Embryonic facial prominence (tissue), 1 donor: ENCODE data around the gene DPYSL4.
"Not testable (repeated sequence)": the region's sequence is repeated elsewhere in the genome, so short reads cannot be mapped to it uniquely, and the experiment has no call there.

Experiments
- DNase-seq: peaks from one replicate; pipeline ENCODE4 v3.0.0-alpha.2; 2016; ENCODE audit errors: extremely low spot score

The DPYSL4 gene

DNA sequence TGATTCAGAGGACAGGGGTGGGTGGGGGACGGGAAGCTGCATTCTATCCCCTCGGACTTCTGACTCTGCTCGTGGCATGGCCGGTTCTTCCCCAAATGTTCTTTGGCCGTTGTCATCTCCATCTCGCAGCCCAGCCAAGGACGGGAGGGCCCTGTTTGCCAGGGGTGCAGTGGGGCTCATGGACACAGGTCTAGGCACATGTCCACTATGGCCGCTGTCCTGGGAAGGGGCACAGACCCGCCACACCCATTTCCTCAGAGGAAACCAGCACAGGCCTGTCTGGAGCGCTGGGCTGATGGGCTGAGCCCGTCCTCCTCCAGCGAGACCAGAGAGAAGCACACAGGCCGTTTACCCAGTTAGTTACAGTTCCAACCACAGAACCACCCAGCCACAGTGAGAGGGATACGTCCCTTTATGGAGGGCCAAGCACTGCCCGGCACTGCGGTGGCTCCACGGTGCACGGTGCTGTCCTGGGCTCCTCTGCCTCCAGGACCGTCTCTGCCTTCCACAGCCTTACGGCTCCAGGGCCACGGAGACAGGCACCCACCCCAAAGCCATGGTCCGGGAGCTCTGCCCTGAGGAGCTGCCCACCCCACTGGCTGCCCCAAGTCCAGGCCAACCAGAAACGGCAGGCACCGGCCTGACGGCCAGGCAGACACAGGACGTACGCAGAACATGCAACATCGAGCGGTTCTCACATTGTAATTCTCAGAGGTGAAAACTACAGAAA, 20.2 kb downstream of the DPYSL4 start:
- no peak for DNase-seq

DNA sequence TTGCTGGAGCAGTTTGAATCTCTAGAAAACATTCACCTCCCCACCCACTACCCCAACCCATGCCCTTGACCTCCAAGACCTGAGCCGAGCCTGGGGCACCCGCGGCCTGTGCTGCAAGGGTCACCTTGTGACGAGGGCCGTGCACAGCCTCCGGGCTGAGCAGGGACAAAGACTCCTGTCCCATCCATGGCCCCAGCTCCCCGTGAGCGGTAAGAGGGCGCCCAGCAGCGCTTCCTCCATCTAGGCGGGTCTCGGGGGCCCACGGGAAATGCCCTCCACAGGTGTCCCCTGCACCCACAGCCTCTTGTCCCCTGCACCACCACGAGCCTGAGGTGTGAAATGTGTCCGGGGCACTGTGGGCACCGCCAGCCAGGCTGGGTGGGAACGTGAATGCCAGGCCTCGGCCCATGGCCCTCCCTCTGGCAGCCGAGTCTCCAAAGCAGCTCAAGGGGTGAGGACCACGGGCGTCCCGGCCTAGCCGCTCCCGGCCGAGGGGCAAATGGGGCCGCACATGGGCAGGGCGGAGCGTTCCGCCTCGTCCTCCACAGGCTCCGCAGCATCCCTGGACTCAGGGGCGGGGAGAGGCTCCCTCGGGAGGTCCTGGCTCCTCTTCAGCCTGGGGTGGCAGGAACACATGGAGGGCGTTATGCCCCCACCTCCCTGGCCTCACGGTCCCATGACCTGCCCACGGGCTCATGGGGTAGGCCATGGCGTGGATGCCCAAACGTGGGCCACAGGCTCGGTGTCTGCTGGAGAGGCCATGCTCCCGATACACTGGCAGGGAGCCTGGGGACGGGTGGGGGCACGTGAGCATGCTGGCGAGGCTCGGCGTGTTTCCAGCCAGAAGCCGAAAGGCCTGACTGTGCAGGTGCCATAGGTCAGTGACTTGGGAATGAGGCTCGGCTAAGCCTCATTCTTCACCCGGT, 21.1 kb downstream of the DPYSL4 start:
- DNase-seq: no peak

DNA sequence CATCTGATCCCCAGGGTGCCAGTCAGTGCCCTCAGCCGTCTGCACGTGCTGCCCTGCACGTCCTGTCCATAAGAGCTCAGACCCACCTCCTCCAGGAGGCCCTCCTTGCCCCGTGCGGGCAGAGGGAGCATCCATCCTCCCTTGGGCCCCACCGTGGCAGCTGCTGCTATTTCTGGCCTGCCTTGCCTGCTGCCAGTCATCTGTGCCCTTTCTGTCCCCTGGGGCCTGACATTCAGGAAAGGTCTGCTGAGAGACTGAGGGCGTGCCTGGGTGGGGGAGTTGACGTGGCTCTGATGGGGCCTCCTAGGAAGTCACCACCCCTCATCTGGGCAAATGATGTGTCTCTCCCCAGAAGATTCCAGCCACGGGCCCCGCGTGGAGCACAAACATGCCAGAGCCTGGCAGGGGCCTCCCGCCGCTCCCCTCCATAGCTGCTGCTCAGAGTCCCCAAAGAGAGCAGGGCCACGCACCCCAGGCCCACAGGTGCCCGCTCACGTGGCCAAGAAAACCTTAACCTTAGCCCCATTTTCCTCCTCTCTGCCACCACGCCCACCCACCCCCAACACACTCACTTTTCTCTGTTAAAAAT, 21.8 kb downstream of the DPYSL4 start:
- no peak for DNase-seq

GRCh38 chr10:132209130-132209529, 22.4 kb downstream of the DPYSL4 start:
- DNase-seq: no peak

GRCh38 chr10:132209978-132210530, 23.3 kb downstream of the DPYSL4 start:
- DNase-seq: no peak

DNA sequence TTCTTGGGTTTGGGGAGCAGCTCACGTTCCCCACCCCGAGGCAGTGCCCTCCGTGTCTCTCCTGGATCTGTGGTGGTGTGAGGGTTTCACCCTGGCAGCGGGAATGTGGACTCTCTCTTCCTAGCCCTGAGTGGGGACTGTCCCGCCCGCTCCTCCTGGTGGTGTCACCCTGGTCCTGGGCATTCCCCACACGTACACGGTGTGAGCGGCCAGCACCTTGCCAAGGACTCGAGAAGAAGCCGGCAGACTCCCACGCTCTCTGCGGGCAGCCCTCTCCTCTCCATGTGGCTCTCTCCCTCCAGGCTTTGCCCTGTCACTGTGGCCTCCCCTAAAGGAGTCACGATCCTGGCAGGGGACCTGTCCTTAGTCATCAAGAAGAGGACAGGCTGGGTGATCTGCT, 24.0 kb downstream of the DPYSL4 start:
- no peak for DNase-seq

DNA sequence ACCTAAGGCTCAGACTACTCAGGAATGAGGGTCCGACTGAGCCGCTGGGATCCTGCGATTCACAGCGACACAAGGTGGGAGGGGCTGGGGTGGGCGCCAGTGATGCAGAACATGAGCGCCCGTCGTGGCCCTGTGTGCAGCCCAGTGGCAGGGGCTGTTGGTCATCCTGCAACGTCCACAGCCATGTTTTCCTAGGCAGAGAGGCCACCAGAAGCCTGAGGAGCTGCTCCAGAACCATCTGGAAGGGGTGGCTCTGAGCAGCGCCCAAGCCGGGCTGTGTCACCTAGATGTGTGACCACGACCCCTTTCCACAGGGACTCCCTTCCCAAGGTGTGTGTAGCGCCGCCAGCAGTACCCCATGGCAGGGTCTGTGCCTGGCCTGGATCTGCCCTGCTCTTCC, 24.5 kb downstream of the DPYSL4 start:
- DNase-seq: no peak

DNA sequence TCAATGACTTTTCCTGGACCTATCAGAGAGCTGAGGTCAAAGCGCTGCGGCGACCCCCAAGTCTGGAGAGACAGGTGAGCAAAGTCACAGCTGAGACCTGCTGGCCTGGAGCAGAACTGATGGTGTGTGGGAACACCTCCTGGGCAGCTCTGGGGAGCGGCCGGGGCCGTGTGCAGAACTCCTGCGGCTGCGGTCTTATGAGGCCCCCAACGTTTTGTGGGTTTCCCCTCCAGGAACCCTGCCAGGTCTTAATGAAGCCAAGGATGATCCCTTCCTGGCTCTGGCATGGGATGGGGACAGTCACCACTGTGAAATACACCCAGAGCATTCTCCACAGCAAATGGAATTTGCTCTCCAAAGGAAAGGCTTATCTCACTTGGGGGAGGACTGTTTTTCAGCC, 26.1 kb downstream of the DPYSL4 start:
- DNase-seq: no peak

DNA sequence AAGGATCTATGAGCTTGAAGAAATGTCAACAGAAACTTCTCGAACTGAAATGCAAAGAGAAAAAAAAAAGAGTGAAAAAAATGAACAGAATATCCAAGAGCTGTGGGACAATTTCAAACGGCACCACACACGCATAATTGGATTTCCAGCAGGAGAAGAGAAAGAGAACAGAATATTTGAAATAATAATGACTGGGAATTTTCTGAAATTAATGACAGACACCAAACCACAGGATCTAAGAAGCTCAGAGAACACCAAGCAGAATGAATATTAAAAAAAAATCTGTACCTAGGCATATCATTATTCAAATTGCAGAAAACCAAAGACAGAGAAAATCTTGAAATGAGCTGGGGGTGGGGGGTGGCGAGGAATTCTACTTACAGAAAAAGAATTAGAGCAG, 27.2 kb downstream of the DPYSL4 start:
- DNase-seq: no peak

- not testable (repeated sequence) for DNase-seq
Observed at GRCh38 chr10:132216441-132216840, 29.7 kb downstream of the DPYSL4 start.

DNA sequence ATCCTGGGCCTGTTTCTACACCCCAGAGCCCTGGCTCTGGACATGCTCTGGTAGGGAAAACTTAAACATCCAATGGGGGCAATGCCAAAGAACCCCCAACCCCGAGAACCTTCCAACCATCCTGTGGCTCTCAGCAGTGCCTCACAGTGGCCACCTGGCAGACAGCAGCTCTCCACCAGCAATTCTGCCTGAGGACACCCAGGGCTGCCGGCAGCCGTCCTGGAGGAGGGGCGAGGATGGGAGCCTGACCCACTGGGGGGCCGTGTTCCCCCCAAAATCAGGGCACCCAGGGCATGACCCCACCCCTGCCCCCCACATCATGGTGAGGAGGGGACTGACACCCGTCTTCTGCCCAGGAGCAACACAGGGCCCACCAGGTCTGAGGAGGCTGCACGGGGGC, 32.7 kb downstream of the DPYSL4 start:
- no peak for DNase-seq

GRCh38 chr10:132220061-132220460, 33.3 kb downstream of the DPYSL4 start:
- DNase-seq: no peak

- not testable (repeated sequence) for DNase-seq
Observed at GRCh38 chr10:132220996-132221395, 34.2 kb downstream of the DPYSL4 start.

- no peak for DNase-seq
Observed at GRCh38 chr10:132222726-132223125, 36.0 kb downstream of the DPYSL4 start.

DNA sequence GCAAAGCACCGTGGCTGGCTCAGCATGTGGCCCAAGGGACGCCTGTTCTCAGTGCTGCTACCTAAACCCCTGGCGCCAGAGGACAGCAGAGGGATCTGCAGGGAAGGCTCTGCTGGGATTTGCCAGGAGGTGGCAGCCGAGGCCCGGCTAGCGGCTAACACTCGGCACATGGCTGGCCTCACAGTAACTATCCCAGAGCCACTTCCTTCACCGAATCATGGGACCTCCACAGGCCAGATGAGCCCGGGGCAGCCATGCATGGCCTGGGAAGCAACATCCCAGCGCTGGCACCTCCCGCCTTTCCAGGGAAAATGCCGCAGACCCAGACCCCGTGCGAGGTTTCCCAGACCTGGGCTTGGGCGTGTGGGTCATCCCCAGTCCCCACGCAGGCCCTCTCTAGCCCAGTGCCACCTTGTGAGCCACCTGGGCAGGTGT, 36.4 kb downstream of the DPYSL4 start:
- peak; percentile 31 for DNase-seq

- no peak for DNase-seq
Observed at GRCh38 chr10:132223611-132224342, 37.0 kb downstream of the DPYSL4 start.

GRCh38 chr10:132224343-132225072, 37.8 kb downstream of the DPYSL4 start:
- DNase-seq: no peak

GRCh38 chr10:132225073-132225848, 38.5 kb downstream of the DPYSL4 start:
- DNase-seq: no peak

GRCh38 chr10:132225849-132226205, 39.1 kb downstream of the DPYSL4 start:
- DNase-seq: no peak
